HG03565 (cell line): ENCODE data around the gene GCSAML.

ENCODE experiments used
- ATAC-seq: cut with Tn5 transposase; IDR thresholded peaks from one replicate; pipeline ENCODE4 v1.9.1; 2021; ENCODE audit warnings: mild to moderate bottlenecking, moderate library complexity; ENCODE audit not compliant: unreplicated experiment

The GCSAML gene

DNA sequence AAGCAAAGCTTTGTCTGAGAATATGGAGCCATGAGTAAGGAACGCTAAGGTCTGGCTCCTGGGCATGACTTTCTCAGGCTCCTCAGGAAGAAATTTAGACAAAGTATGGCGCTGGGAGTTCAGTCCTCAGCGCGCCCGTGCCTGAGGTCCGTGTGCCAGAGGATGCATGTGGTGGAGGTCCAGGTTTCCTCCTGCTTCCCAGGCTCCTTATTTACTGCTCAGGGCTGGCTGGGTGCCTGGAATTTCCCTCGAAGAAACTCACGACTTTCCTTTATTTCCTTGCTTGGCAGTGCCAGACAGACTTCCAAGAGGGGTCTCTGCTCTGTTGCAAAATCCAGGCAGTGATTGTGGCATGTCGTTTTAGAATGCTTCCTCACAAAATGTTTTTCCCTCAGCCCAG is 13.3 kb downstream of the GCSAML start:
- ATAC-seq = no peak

DNA sequence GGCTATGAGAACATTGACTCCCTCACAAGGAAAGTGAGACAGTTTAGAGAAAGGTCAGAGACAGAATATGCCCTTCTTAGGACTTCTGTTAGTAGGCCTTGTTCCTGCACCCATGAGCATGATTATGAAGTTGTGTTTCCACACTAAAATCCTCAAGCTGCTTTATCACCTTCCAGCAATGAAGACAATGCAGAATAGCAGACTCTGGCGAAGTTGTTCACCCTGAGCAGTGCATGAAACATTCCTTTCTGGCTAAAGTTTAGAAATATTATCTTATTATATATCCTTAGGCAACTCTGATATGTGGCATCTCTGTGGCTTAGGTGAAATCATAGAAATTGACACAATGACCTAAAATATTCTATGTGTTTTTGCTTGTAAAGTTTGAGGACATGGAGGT is 25.3 kb downstream of the GCSAML start:
- ATAC-seq = no peak

DNA sequence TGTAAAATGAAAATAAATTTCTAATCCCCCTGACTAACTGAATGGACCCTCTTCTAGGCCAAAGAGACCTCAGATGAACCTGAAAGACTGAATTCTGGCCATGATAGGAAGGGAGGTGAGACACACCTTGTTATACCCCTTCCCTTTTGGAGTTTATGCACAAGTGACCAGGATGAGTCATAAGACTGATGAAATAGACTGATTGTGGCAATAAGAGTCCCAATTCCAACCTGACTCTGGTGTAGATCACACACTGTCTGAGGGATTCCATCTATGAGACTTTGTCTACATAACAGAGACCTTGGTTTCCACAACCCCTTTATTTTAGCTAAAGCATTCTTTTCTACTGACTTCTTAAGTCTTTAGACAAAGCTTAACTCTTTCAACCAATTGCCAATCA is 25.7 kb downstream of the GCSAML start:
- ATAC-seq = no peak

DNA sequence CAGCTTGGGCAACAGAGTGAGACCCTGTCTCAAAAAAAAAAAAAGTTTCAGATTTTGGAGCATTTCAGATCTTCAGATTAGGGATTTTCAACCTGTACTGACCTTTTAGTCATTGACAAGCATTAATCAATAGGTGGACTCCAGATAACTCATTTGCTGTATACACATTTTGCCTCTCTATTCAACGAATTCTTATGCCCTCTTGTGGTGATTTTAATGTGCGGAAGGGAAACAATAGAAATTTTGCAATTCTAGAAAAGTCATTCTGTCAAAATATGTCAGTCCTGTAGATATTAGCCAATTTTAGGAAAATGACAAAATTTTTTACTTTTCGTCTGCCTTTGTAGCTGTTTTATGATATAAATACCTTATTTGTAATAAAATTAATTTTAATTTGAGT is 27.6 kb downstream of the GCSAML start:
- no peak for ATAC-seq

DNA sequence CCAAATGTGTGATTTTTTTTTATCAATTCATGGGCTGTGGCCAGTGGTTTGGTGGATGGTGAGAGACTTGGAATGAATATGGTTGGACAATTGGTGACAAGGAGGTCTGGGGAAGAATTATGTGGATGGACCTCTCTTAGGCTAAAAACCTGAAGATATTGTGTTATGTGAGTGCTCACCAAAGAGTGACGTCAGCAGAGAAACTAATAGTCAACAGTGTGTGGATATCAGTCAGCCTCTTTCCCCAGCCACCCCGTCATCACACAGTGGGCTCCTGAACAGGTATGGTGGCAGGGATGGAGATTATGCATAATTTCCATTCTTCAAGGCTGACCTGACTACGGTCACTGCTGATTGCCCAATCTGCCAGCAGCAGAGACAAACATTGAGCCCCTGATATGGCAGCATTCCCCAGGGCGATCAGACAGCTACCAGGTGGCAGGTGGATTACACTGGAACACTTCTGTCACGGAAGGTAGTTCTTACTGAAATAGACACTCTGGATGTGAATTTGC is 30.1 kb downstream of the GCSAML start:
- no peak for ATAC-seq

- no peak for ATAC-seq
Observed at GRCh38 chr1:247588060-247588459, 39.1 kb downstream of the GCSAML start, which contains the start of gene OR2G2. TSS of gene OR2G2 (plus strand) at chr1:247588360. CDS start at chr1:247588360, 0 bp downstream.

GRCh38 chr1:247605286-247605685 is 56.4 kb downstream of the GCSAML start, which contains the start of gene OR2G3:
TSS of gene OR2G3 (plus strand) at chr1:247605586. CDS start at chr1:247605586, 0 bp downstream.
- no peak for ATAC-seq

- ATAC-seq = no peak
Observed at GRCh38 chr1:247613405-247613804, 64.5 kb downstream of the GCSAML start.

GRCh38 chr1:247614625-247615024 is 65.7 kb downstream of the GCSAML start:
- ATAC-seq = no peak
